GM21423 (cell line): Measurements from ENCODE around the gene DOCK1.
"Not testable (repeated sequence)": the region's sequence is repeated elsewhere in the genome, so short reads cannot be mapped to it uniquely, and the experiment has no call there.

Source experiments
- ATAC-seq: cut with Tn5 transposase; IDR thresholded peaks from one replicate; pipeline ENCODE4 v1.9.1; 2021; ENCODE audit warnings: mild to moderate bottlenecking, moderate library complexity; ENCODE audit not compliant: unreplicated experiment

The DOCK1 gene

GRCh38 chr10:126902157-126902556 is 3.1 kb upstream of the DOCK1 start:
- ATAC-seq, result no peak

GRCh38 chr10:126903656-126904360 is 1.4 kb upstream of the DOCK1 start:
- ATAC-seq, result no peak

- no peak for ATAC-seq
Measured at GRCh38 chr10:126904516-126904817, 761 bp upstream of the DOCK1 start.

- no peak for ATAC-seq
Measured at GRCh38 chr10:126905776-126906703, 812 bp downstream of the DOCK1 start.

GRCh38 chr10:126906704-126907422 is 1.6 kb downstream of the DOCK1 start:
- no peak for ATAC-seq

- no peak for ATAC-seq
Measured at GRCh38 chr10:126907423-126907970, 2.3 kb downstream of the DOCK1 start.

GRCh38 chr10:126908225-126908624 is 3.0 kb downstream of the DOCK1 start:
- no peak for ATAC-seq

- ATAC-seq, result no peak
Measured at GRCh38 chr10:126908729-126909128, 3.5 kb downstream of the DOCK1 start.

- no peak for ATAC-seq
Measured at GRCh38 chr10:126909147-126909546, 3.9 kb downstream of the DOCK1 start.

GRCh38 chr10:126910196-126910595 is 5.0 kb downstream of the DOCK1 start:
- ATAC-seq, result no peak

- no peak for ATAC-seq
Measured at GRCh38 chr10:126910798-126911197, 5.6 kb downstream of the DOCK1 start.

- no peak for ATAC-seq
Measured at GRCh38 chr10:126911301-126911700, 6.1 kb downstream of the DOCK1 start.

GRCh38 chr10:126913316-126913715 is 8.1 kb downstream of the DOCK1 start:
- ATAC-seq, result no peak

GRCh38 chr10:126914561-126914960 is 9.3 kb downstream of the DOCK1 start:
- no peak for ATAC-seq

GRCh38 chr10:126916952-126917351 is 11.7 kb downstream of the DOCK1 start:
- not testable (repeated sequence) for ATAC-seq

- ATAC-seq, result no peak
Measured at GRCh38 chr10:126917375-126917774, 12.1 kb downstream of the DOCK1 start.

- no peak for ATAC-seq
Measured at GRCh38 chr10:126917975-126918908, 13.0 kb downstream of the DOCK1 start.

- no peak for ATAC-seq
Measured at GRCh38 chr10:126919426-126919825, 14.2 kb downstream of the DOCK1 start.

GRCh38 chr10:126921162-126921561 is 15.9 kb downstream of the DOCK1 start:
- no peak for ATAC-seq

- ATAC-seq, result no peak
Measured at GRCh38 chr10:126921974-126922525, 16.8 kb downstream of the DOCK1 start.
